ENCODE measurements around the gene WDR64.

Gene WDR64

GRCh38 chr1:241615043-241615974 is 36.8 kb upstream of the WDR64 start:
- no peak overlapping the region for H3K4me2 ChIP-seq (ENCODE audit: low read length)
- no peak overlapping the region for H3K27ac ChIP-seq (ENCODE audit: low read length)
- no peak overlapping the region for H2AFZ ChIP-seq (ENCODE audit: low read depth, low read length)
- no peaks in the 10 kb centered on the region for H4K20me1 ChIP-seq (ENCODE audit: insufficient read depth, low read length)
- peaks cover 3% of the 10 kb centered on the region for H3K36me3 ChIP-seq (replicated peaks; ENCODE audit: low read depth, low read length)
- H3K9ac ChIP-seq (ENCODE audit: low read length): no peak overlapping the region
- H3K27me3 ChIP-seq (ENCODE audit: low read depth, low read length): no peaks in the 10 kb centered on the region
- no peaks in the 10 kb centered on the region for H3K9me3 ChIP-seq (ENCODE audit: insufficient read depth, low read length)
- H3K4me1 ChIP-seq (ENCODE audit: low read length): peaks cover 15% of the 10 kb centered on the region
- TF ChIP-seq EZH2phosphoT487 (IDR thresholded peaks at IDR 0.05; ENCODE audit: low read depth): no peak
- TF ChIP-seq, protein P1, sequence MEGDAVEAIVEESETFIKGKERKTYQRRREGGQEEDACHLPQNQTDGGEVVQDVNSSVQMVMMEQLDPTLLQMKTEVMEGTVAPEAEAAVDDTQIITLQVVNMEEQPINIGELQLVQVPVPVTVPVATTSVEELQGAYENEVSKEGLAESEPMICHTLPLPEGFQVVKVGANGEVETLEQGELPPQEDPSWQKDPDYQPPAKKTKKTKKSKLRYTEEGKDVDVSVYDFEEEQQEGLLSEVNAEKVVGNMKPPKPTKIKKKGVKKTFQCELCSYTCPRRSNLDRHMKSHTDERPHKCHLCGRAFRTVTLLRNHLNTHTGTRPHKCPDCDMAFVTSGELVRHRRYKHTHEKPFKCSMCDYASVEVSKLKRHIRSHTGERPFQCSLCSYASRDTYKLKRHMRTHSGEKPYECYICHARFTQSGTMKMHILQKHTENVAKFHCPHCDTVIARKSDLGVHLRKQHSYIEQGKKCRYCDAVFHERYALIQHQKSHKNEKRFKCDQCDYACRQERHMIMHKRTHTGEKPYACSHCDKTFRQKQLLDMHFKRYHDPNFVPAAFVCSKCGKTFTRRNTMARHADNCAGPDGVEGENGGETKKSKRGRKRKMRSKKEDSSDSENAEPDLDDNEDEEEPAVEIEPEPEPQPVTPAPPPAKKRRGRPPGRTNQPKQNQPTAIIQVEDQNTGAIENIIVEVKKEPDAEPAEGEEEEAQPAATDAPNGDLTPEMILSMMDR (IDR thresholded peaks at IDR 0.05; ENCODE audit: low read depth, low read length): no peak
- H3K79me2 ChIP-seq (ENCODE audit: low read length): no peaks in the 10 kb centered on the region
- H3K4me3 ChIP-seq (ENCODE audit: low read length): no peak overlapping the region

DNA sequence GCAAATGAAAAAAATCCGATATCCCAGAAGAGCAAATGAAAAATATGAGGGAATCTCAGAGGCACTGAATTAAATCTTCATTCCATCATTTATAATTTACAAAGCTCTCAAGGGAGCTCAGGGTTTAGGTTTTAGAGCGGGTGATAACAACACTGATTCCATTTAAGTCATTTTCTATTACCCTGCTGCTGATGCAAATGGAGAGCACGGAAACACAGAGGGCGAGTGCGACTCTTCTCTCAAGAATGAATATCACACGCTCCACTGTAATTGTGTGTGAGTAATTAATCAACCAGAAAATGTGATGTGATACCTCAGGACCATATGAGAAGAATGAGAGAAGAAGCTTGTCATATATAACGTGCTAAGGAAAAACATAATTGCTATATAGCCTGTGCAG is 34.7 kb upstream of the WDR64 start:
- H3K4me1 ChIP-seq (ENCODE audit: low read length): peaks cover 11% of the 10 kb centered on the region
- H3K9me3 ChIP-seq (ENCODE audit: insufficient read depth, low read length): no peaks in the 10 kb centered on the region
- no peaks in the 10 kb centered on the region for H3K79me2 ChIP-seq (ENCODE audit: low read length)
- no peak overlapping the region for H3K27ac ChIP-seq (ENCODE audit: low read length)
- H3K27me3 ChIP-seq (ENCODE audit: low read depth, low read length): no peaks in the 10 kb centered on the region
- H3K36me3 ChIP-seq (replicated peaks; ENCODE audit: low read depth, low read length): peaks cover 3% of the 10 kb centered on the region
- no peak overlapping the region for H2AFZ ChIP-seq (ENCODE audit: low read depth, low read length)
- H3K4me3 ChIP-seq (ENCODE audit: low read length): no peak overlapping the region
- no peak overlapping the region for H3K9ac ChIP-seq (ENCODE audit: low read length)
- H3K4me2 ChIP-seq (ENCODE audit: low read length): no peak overlapping the region
- no peaks in the 10 kb centered on the region; the same call in 1 of the 2 replicates for H4K20me1 ChIP-seq (ENCODE audit: insufficient read depth, low read length)
- TF ChIP-seq, protein P1 (IDR thresholded peaks at IDR 0.05; ENCODE audit: low read depth, low read length): no peak
- TF ChIP-seq EZH2phosphoT487 (IDR thresholded peaks at IDR 0.05; ENCODE audit: low read depth): no peak

DNA sequence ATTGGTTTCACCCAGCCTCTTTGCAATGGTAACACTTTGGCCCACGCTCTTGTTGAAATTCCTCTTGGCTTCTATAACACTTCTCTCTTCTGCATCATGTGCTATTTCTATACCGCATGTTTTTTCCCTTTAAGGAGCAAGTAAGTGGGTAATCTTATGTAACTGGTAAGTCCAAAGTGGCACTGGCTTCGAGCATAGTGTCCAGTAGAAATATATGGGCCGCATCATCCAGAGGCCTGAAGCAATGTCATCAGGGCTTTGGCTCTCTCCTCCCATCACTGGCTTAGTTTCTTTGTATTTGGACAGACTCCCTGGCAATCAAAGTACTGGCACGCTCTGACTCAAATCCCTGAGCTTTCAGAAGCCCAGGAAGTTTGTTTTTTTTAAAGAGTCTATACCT is 29.4 kb upstream of the WDR64 start:
- H3K4me2 ChIP-seq (ENCODE audit: low read length): no peak overlapping the region
- no peak overlapping the region for H3K4me3 ChIP-seq (ENCODE audit: low read length)
- no peak overlapping the region for H2AFZ ChIP-seq (ENCODE audit: low read depth, low read length)
- TF ChIP-seq, protein P1 (IDR thresholded peaks at IDR 0.05; ENCODE audit: low read depth, low read length): no peak
- TF ChIP-seq EZH2phosphoT487 (IDR thresholded peaks at IDR 0.05; ENCODE audit: low read depth): no peak
- H4K20me1 ChIP-seq (ENCODE audit: insufficient read depth, low read length): no peaks in the 10 kb centered on the region; the same call in 1 of the 2 replicates
- H3K27ac ChIP-seq (ENCODE audit: low read length): no peak overlapping the region
- H3K27me3 ChIP-seq (ENCODE audit: low read depth, low read length): no peaks in the 10 kb centered on the region
- H3K4me1 ChIP-seq (ENCODE audit: low read length): peaks cover 5% of the 10 kb centered on the region
- no peaks in the 10 kb centered on the region for H3K9me3 ChIP-seq (ENCODE audit: insufficient read depth, low read length)
- H3K79me2 ChIP-seq (ENCODE audit: low read length): no peaks in the 10 kb centered on the region
- H3K9ac ChIP-seq (ENCODE audit: low read length): no peak overlapping the region
- H3K36me3 ChIP-seq (replicated peaks; ENCODE audit: low read depth, low read length): peaks cover 3% of the 10 kb centered on the region

- H3K27ac ChIP-seq (ENCODE audit: low read length): no peak overlapping the region
- H3K27me3 ChIP-seq (ENCODE audit: low read depth, low read length): no peaks in the 10 kb centered on the region
- H3K4me3 ChIP-seq (ENCODE audit: low read length): no peak overlapping the region
- TF ChIP-seq, protein P1 (IDR thresholded peaks at IDR 0.05; ENCODE audit: low read depth, low read length): no peak
- TF ChIP-seq EZH2phosphoT487 (IDR thresholded peaks at IDR 0.05; ENCODE audit: low read depth): no peak
- H3K4me2 ChIP-seq (ENCODE audit: low read length): no peak overlapping the region
- peaks cover 12% of the 10 kb centered on the region for H3K4me1 ChIP-seq (ENCODE audit: low read length)
- no peaks in the 10 kb centered on the region for H3K36me3 ChIP-seq (replicated peaks; ENCODE audit: low read depth, low read length)
- H4K20me1 ChIP-seq (ENCODE audit: insufficient read depth, low read length): no peaks in the 10 kb centered on the region; the same call in 1 of the 2 replicates
- H2AFZ ChIP-seq (ENCODE audit: low read depth, low read length): no peak overlapping the region
- no peaks in the 10 kb centered on the region for H3K9me3 ChIP-seq (ENCODE audit: insufficient read depth, low read length)
- no peaks in the 10 kb centered on the region for H3K79me2 ChIP-seq (ENCODE audit: low read length)
- no peak overlapping the region for H3K9ac ChIP-seq (ENCODE audit: low read length)
Observed at GRCh38 chr1:241624935-241625334, 27.1 kb upstream of the WDR64 start.

Measured in OCI-LY3 (cell line).